ENCODE measurements around the gene CNTNAP2.

Gene CNTNAP2

DNA sequence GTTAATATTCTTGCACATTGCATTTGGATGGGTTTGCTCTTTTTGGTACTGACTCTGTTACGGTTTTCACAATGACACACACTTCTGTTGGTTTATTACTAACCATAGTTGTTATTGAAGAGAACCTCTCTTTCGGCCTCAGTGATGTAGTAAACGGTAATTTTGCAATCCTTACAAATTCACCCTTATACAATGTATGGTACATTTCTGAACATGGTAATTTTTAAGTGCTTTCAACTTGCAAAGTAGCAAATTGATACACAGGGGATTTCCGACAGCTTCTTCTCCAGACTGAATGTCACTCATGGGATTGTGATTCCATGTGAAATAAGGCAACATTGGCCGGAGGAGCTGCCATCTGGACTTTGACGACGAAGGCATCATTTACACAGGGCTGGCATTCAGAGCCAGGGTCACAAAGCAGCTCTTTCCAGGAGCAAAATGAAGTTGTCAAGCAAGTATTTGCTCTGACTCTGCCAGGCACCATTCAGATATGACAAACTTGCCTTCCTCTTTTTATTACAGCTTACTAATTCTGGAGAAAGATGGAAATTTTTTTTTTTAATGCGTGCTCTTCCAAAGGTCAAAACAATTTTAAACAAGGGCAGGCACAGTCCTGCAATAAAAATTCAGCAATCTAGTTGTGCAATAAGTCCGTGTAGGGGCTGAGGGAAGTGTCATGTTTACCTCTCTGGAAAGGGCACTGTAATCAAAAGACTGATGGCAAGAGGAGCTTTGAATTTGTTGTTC, 1762.5 kb downstream of the CNTNAP2 start:
- Mint-ChIP-seq H3K27me3 (no peaks in the 10 kb centered on the region), H3K27ac (no peak overlapping the region), H3K4me3 (no peak overlapping the region), H3K36me3 (ENCODE audit: insufficient read depth) (no peaks in the 10 kb centered on the region), H3K9me3 (peaks cover 13 to 30% of the 10 kb centered on the region in 2 donors), H3K4me1 (ENCODE audit: low read depth in 2 of 2) (no peaks in the 10 kb centered on the region)
- ATAC-seq (replicated peaks) (no peak), DNase-seq (no peak)

DNA sequence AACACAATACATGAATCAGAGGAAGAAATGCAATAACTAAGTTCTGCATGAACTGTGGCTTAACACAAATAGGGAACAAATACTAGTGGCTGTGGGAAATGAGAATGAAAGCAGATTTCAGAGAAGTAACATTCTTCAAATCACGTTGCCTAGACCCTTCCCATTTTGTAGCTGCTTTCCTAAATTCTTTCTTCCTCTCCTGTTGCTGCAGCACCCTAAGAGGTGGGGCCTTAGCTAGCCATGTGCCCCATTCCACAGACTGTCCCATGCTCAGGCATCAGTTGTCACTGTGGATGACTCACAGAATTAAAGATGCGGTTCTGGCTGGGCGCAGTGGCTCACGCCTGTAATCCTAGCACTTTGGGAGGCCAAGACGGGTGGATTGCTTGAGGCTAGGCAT, 1769.3 kb downstream of the CNTNAP2 start:
- no peak for DNase-seq
- H3K4me3 Mint-ChIP-seq = no peak overlapping the region
- no peaks in the 10 kb centered on the region for H3K4me1 Mint-ChIP-seq (ENCODE audit: low read depth in 2 of 2)
- no peak overlapping the region for H3K27ac Mint-ChIP-seq
- no peak for ATAC-seq (replicated peaks)
- H3K27me3 Mint-ChIP-seq = no peaks in the 10 kb centered on the region
- no peaks in the 10 kb centered on the region for H3K36me3 Mint-ChIP-seq (ENCODE audit: insufficient read depth)
- H3K9me3 Mint-ChIP-seq = peaks cover 6 to 20% of the 10 kb centered on the region in 2 donors

DNA sequence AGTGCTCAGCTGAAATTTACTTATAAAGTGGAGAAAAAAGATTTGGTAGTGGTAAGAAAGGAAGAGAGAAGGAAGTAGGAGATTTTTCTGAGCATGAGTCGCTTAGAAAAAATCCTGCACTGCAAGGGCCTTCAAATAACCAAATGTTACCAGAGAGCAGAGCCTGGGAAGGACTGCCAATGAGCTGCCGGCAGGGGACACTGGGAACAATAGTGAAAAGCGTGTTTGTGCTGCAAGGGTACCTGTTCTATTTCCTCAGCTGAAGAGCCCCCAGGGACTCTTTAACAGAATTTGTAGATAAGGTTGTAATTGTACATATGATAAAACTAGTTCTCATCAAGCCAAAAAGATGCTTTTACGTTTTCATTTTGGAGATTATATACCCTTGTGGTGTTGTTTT, 1777.7 kb downstream of the CNTNAP2 start:
- H3K4me1 Mint-ChIP-seq (ENCODE audit: low read depth in 2 of 2) = no peaks in the 10 kb centered on the region
- ATAC-seq (replicated peaks) = no peak
- no peaks in the 10 kb centered on the region for H3K36me3 Mint-ChIP-seq (ENCODE audit: insufficient read depth)
- no peak overlapping the region for H3K4me3 Mint-ChIP-seq
- peaks cover 0 to 4% of the 10 kb centered on the region in 2 donors for H3K9me3 Mint-ChIP-seq
- no peak for DNase-seq
- no peaks in the 10 kb centered on the region for H3K27me3 Mint-ChIP-seq
- H3K27ac Mint-ChIP-seq = no peak overlapping the region

DNA sequence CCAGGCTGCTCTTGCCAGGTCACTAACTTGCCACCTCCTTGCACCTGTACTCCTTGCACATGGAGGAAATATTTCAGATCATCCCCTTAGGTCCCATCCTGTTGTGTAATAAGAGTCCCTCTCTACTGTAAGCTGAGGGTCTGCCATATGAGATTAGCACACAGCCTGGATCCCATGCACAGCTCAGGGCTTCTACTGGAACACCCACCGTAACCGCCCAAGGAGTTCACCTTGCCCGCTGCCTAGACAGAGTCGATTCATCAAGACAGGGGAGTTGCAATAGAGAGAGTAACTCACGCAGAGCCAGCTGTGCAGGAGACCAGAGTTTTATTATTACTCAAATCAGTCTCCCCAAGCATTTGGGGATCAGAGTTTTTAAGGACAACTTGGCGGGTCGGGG, 1779.5 kb downstream of the CNTNAP2 start:
- Mint-ChIP-seq H3K36me3 (ENCODE audit: insufficient read depth) (no peaks in the 10 kb centered on the region), H3K27me3 (no peaks in the 10 kb centered on the region), H3K4me3 (no peak overlapping the region), H3K4me1 (ENCODE audit: low read depth in 2 of 2) (no peaks in the 10 kb centered on the region), H3K27ac (no peak overlapping the region), H3K9me3 (peaks cover 9 to 13% of the 10 kb centered on the region in 2 donors)
- no peak for DNase-seq
- ATAC-seq (replicated peaks) = no peak

DNA sequence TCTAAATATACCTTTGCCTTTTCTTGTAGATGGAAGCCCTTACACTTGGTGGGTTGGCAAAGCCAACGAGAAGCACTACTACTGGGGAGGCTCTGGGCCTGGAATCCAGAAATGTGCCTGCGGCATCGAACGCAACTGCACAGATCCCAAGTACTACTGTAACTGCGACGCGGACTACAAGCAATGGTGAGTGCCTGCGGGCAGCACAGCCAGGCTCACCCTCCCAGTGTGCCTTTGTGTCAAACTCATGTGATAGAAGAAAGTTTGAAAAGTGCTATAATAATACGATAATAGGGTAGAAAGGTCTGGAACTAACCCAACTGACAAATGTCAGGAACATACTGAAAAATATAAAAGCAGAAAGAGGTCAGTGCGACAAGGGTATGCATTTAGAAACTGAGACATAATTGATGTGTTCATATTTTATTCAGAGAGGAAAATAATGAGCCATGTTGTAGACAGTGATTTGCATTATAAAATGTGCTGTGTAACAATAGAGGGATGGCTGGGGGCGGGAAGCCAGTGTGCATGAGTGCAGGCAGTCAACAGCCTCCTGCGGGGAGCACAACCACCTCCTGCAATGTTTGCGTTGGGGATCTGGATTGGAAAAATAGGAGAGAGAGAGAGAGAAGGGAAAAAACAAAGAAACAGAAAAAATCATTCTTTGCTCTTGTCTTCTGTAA, 1787.1 kb downstream of the CNTNAP2 start:
- Mint-ChIP-seq H3K4me3 (no peak overlapping the region), H3K4me1 (ENCODE audit: low read depth in 2 of 2) (no peaks in the 10 kb centered on the region), H3K27me3 (no peaks in the 10 kb centered on the region), H3K36me3 (ENCODE audit: insufficient read depth) (no peaks in the 10 kb centered on the region), H3K9me3 (peaks cover 14 to 30% of the 10 kb centered on the region in 2 donors), H3K27ac (no peak overlapping the region)
- ATAC-seq (replicated peaks) (no peak), DNase-seq (no peak)

DNA sequence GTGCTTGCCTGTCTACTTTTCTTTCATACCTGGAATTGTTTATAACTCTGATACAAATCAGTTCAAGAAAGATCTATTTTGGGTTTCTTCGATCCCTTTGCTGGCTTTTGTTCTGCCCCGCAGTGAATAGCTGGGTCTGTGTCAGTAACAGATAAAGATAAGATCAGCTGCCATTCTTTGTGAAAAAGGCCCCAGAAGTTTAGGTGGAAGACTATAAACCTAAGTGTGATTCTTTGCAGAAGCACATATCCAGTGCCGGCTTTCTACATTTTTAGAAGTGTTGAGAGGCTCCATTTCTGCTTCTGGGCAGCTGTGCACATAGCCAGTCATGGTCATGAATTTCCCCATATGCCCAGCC, 1787.6 kb downstream of the CNTNAP2 start:
- H3K4me1 Mint-ChIP-seq (ENCODE audit: low read depth in 2 of 2) = no peaks in the 10 kb centered on the region
- no peak for ATAC-seq (replicated peaks)

DNA sequence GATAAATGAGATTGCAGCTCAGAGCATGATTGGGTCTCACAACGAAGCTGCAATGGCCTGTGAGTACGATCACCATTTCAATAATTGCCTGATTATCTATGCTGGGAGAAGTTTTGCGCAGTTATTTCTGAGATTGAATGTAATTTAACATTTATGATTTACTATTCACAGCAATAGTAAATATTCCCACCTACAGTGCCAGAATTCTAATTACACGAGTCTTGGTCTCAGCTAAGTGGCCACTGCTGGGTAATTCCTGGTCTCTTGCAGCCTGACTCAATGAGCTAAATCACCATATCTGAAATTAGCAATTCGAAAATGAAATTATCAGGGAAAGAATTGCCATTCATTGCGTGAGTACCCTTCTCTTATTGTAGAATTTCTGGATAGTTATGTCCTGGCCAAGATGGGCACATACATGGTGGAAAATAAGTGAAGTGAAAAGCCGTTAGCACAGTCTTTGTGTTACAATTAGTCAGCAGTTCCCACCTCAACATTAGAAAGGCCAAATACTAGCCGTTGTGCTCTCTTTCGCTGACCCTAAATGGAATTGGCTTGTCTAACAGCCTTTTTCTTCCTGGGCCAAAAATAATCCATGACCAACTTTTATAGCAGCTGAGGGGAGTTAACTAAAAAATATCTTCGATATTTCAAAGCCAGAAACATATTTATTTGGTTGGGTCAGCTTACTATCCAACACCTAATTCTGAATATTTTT, 1793.0 kb downstream of the CNTNAP2 start:
- Mint-ChIP-seq H3K4me3 (no peak overlapping the region), H3K4me1 (ENCODE audit: low read depth in 2 of 2) (no peaks in the 10 kb centered on the region), H3K36me3 (ENCODE audit: insufficient read depth) (no peaks in the 10 kb centered on the region), H3K27me3 (no peaks in the 10 kb centered on the region), H3K27ac (no peak overlapping the region), H3K9me3 (peaks cover 0 to 5% of the 10 kb centered on the region in 2 donors)
- ATAC-seq (replicated peaks) (no peak), DNase-seq (no peak)

More for the DNA sequence above, 1787.6 kb downstream of the CNTNAP2 start:
- H3K36me3 Mint-ChIP-seq (ENCODE audit: insufficient read depth) = no peaks in the 10 kb centered on the region
- no peaks in the 10 kb centered on the region for H3K27me3 Mint-ChIP-seq
- H3K9me3 Mint-ChIP-seq = peaks cover 14 to 30% of the 10 kb centered on the region in 2 donors
- no peak for DNase-seq
- no peak overlapping the region for H3K27ac Mint-ChIP-seq
- no peak overlapping the region for H3K4me3 Mint-ChIP-seq

DNA sequence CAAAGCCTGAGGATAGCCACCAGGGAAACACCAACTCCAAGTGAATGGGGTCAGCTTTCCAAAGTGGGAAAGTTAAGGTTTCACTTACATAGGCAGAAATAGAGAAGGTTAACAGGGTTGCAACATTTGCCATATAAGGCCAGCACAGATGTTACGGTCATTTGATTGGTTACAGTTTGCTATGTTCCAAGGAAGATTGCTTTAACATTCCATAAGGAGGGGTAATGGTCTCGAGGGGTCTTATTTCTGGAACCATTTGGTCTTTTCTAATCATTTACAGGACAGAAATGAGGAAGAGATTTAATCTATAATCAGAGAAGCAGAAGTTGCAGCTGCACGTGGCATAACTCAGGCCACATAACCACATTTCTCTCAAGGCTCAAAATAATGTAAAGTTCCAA, 1794.6 kb downstream of the CNTNAP2 start:
- Mint-ChIP-seq H3K27ac (no peak overlapping the region), H3K9me3 (peaks cover 0 to 3% of the 10 kb centered on the region in 2 donors), H3K36me3 (ENCODE audit: insufficient read depth) (no peaks in the 10 kb centered on the region), H3K27me3 (no peaks in the 10 kb centered on the region), H3K4me1 (ENCODE audit: low read depth in 2 of 2) (no peaks in the 10 kb centered on the region), H3K4me3 (no peak overlapping the region)
- DNase-seq (no peak), ATAC-seq (replicated peaks) (no peak)

DNA sequence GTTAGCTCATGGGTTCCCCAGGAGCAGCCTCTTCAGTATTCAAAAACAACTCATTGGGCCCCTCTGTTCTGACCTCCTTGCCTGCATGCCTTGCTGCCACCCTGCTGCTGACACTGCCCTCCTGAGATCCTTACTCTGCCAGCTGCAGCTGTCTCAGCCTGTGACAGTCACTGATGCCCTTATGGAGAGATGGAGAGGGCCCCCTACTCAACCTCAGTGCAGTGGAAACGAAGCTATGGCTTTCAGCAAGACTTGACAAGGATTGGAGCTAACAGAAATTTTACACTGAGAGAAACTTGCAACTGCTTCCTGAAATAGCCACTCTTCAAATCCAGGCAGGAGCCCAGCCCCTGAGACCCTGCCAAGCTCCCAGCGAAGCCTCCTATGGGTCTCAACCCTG, 1795.7 kb downstream of the CNTNAP2 start:
- ATAC-seq (replicated peaks) = no peak
- H3K4me1 Mint-ChIP-seq (ENCODE audit: low read depth in 2 of 2) = no peaks in the 10 kb centered on the region
- no peak overlapping the region for H3K4me3 Mint-ChIP-seq
- H3K36me3 Mint-ChIP-seq (ENCODE audit: insufficient read depth) = no peaks in the 10 kb centered on the region
- no peak for DNase-seq
- H3K27ac Mint-ChIP-seq = no peak overlapping the region
- peaks cover 0 to 5% of the 10 kb centered on the region in 2 donors for H3K9me3 Mint-ChIP-seq
- H3K27me3 Mint-ChIP-seq = no peaks in the 10 kb centered on the region

DNA sequence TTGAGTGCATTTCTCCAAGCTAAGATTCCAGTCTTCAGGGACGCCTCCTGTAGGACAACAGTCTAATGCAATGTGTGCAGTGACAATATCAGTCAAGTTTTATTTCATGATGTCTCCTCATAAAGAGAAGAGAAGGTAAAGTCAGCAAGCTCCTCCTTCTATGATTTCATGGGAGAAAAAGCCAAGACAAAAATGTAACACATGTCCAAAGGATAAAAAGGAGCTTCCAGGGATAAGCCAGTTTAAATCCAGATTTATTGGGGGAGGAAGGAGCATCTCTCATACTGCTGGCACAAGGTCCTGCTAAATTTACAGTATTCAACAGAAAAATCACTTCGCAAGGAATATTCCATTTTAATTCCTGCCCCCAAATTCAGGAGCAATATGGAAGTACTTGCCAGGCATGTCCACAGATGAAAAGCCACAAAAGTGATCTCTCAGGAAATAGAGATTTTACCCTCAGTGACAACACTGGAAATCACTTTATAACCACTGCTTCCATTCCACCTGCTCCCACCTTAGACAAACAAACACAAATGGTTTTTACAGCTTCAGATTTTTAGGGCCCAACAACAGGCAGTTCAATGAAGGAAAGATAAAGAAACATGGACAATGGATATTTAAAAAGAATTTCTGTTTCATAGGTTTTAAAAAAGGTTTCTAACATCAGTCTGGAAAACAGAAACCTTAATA, 1796.5 kb downstream of the CNTNAP2 start:
- Mint-ChIP-seq H3K27me3 (no peaks in the 10 kb centered on the region), H3K4me3 (no peak overlapping the region), H3K36me3 (ENCODE audit: insufficient read depth) (no peaks in the 10 kb centered on the region), H3K9me3 (peaks cover 0 to 5% of the 10 kb centered on the region in 2 donors), H3K27ac (no peak overlapping the region), H3K4me1 (ENCODE audit: low read depth in 2 of 2) (no peaks in the 10 kb centered on the region)
- ATAC-seq (replicated peaks) (no peak), DNase-seq (no peak)

DNA sequence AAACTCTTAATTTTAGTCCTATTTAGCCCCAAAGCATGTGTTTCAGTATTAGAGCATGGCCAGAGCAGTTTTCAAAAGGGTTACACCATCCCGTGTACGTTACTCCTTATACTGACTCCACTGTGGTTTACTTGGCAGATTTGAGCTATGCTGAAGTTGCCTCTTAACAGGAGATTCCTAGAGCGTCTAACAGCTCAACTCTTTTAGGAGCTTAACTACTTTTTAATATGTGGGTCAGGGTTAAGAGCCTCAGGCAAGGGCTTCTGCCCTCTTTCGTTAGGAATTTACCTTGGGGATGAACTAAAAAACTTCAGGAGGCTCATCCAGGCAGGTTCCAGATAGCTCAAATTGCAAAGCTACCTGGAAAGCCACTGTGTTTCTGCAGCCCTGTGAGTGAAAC, 1799.2 kb downstream of the CNTNAP2 start:
- Mint-ChIP-seq H3K4me3 (no peak overlapping the region), H3K27me3 (no peaks in the 10 kb centered on the region), H3K9me3 (peaks cover 0 to 2% of the 10 kb centered on the region in 2 donors), H3K4me1 (ENCODE audit: low read depth in 2 of 2) (no peaks in the 10 kb centered on the region), H3K36me3 (ENCODE audit: insufficient read depth) (peaks cover 3% of the 10 kb centered on the region), H3K27ac (no peak overlapping the region)
- ATAC-seq (replicated peaks) (no peak), DNase-seq (no peak)

DNA sequence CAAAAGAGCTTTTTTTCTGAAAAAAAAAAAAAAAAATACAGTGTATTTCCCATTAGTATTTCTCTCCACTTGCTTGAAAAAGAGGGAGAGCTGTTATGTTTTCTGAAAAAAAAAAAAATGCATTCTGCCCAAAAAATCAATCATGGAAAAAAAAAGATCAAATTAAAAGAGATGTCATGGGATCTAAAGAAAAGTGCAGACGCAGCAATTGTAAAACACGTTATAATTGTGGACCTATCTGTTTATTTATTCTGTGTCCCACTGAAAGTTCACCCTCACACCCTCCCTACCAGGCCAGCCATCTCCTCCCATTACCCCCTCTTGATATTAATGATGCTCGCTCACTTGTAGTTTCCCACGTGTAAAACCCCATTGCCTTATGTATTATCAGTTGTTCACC, 1800.0 kb downstream of the CNTNAP2 start:
- Mint-ChIP-seq H3K4me3 (no peak overlapping the region), H3K9me3 (peaks cover 0 to 2% of the 10 kb centered on the region in 2 donors), H3K36me3 (ENCODE audit: insufficient read depth) (peaks cover 3% of the 10 kb centered on the region), H3K27ac (no peak overlapping the region), H3K27me3 (no peaks in the 10 kb centered on the region), H3K4me1 (ENCODE audit: low read depth in 2 of 2) (no peaks in the 10 kb centered on the region)
- ATAC-seq (replicated peaks) (no peak), DNase-seq (no peak)

DNA sequence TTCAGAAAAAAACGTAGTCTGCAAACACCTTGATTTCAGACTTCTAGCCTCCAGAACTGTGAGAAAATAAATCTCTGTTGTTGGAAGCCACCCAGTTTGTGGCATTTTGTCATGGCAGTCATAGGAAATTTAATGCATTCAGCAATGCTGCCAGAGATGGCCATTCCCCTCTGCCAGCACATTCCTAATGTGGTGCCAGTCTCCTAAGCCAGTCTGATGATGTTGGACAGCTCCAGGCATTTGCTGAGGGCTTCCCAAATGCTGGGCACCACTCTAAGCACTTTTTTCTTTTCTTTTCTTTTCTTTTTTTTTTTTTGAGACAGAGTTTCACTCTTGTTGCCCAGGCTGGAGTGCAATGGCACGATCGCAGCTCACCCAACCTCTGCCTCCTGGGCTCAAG, 1807.2 kb downstream of the CNTNAP2 start:
- Mint-ChIP-seq H3K27ac (no peak overlapping the region), H3K9me3 (peaks cover 0 to 2% of the 10 kb centered on the region in 2 donors), H3K27me3 (no peaks in the 10 kb centered on the region), H3K4me3 (no peak overlapping the region), H3K36me3 (ENCODE audit: insufficient read depth) (peaks cover 6% of the 10 kb centered on the region), H3K4me1 (ENCODE audit: low read depth in 2 of 2) (no peaks in the 10 kb centered on the region)
- DNase-seq (no peak), ATAC-seq (replicated peaks) (no peak)

Data from effector memory CD8-positive, alpha-beta T cell (primary cell).